Endothelial cell of umbilical vein (primary cell): ENCODE data around the gene SNED1. TPM values are rescaled to one million over a fixed set of nuclear protein-coding genes. Genes with fewer than 3 reads are reported as not detected.

Experiments
- BruUV-seq: library from RNA; stranded (reverse); fragments of 400-500 nt; replicated peaks from 2 replicates; lab custom pipeline; 2021; lab: Mats Ljungman, UMichigan
- CTCF ChIA-PET: fragments of 300-600, 350-600 bp; sonication (Branson Sonifier 250); formaldehyde crosslinking; loops from one replicate; lab custom pipeline; 2021; ENCODE audit warnings: antibody characterized with exemption, inconsistent platforms; lab: Charles Lee
- POLR2A ChIA-PET: fragments of 300-600, 350-600 bp; sonication (Branson Sonifier 250); formaldehyde crosslinking; loops from one replicate; lab custom pipeline; 2021; ENCODE audit warnings: antibody characterized with exemption, inconsistent platforms; lab: Charles Lee
- DNase-seq: peaks from one replicate; pipeline ENCODE4 v3.0.0-alpha.2; 2011; ENCODE audit warnings: low read depth, low spot score
- FAIRE-seq: peaks from 2 replicates; lab custom pipeline; 2011; peaks lifted over from hg19 to GRCh38; lab: Jason Lieb, UNC
- H2AFZ ChIP-seq: 2 replicates; pipeline ENCODE4 v1.6.0; 2012; ENCODE audit warnings: low read depth, low read length, control low read depth, inconsistent platforms
- H3K27ac ChIP-seq: 2 replicates; pipeline ENCODE4 v1.5.1; 2011; ENCODE audit warnings: low read depth, mild to moderate bottlenecking, control low read depth, low read length, moderate library complexity; ENCODE audit not compliant: insufficient read depth
- H3K27me3 ChIP-seq, 2 experiments: 2 replicates each; pipeline versions ENCODE4 v1.6.0 to v1.6.1; 2011; ENCODE audit warnings: low read length in 2 of 2, mixed read lengths in 1 of 2; ENCODE audit not compliant: control insufficient read depth in 2 of 2, insufficient read depth in 2 of 2
- H3K36me3 ChIP-seq, 2 experiments: 2 replicates in 1 of 2; 3 replicates in 1 of 2; pipeline ENCODE4 v1.5.1; 2011; ENCODE audit warnings: low read length in 2 of 2, mild to moderate bottlenecking in 1 of 2, moderate library complexity in 1 of 2; ENCODE audit not compliant: control insufficient read depth in 2 of 2, insufficient read depth in 2 of 2; ENCODE audit errors: extremely low read depth in 1 of 2
- H3K4me1 ChIP-seq: 3 replicates; pipeline ENCODE4 v1.5.1; 2011; ENCODE audit warnings: mild to moderate bottlenecking, low read length; ENCODE audit not compliant: control insufficient read depth, insufficient read depth; ENCODE audit errors: extremely low read depth
- H3K4me2 ChIP-seq: 2 replicates; pipeline ENCODE4 v1.6.1; 2011; ENCODE audit warnings: low read length, control low read depth, mixed read lengths; ENCODE audit not compliant: insufficient read depth
- H3K4me3 ChIP-seq, 3 experiments: fragments of 200-600 bp in 1 of 3; sonication (generic), shearing (Covaris generic) in 1 of 3; replicated peaks in 1 of 3; 2 replicates each; pipeline ENCODE4 v1.5.1; 2011 to 2016; ENCODE audit warnings: control low read depth in 3 of 3, low read length in 3 of 3, mild to moderate bottlenecking in 2 of 3, inconsistent platforms in 1 of 3, low read depth in 1 of 3, moderate library complexity in 1 of 3; ENCODE audit not compliant: insufficient read depth in 1 of 3
- H3K79me2 ChIP-seq: 2 replicates; pipeline ENCODE4 v1.6.0; 2012; ENCODE audit warnings: low read length, inconsistent platforms; ENCODE audit not compliant: control insufficient read depth, insufficient read depth
- H3K9ac ChIP-seq: replicated peaks from 2 replicates; pipeline ENCODE3; 2011; ENCODE audit warnings: low read length, control low read depth; ENCODE audit not compliant: insufficient read depth; ENCODE audit errors: extremely low read depth
- H3K9me1 ChIP-seq: replicated peaks from 3 replicates; pipeline ENCODE4 v1.6.0; 2011; ENCODE audit warnings: mild to moderate bottlenecking, low read length; ENCODE audit not compliant: control insufficient read depth, insufficient read depth; ENCODE audit errors: extremely low read depth
- H3K9me3 ChIP-seq: replicated peaks from 2 replicates; pipeline ENCODE4 v1.5.1; 2012; ENCODE audit warnings: low read length, inconsistent platforms; ENCODE audit not compliant: control insufficient read depth, insufficient read depth
- H4K20me1 ChIP-seq: replicated peaks from 2 replicates; pipeline ENCODE3; 2011; ENCODE audit warnings: mild to moderate bottlenecking, low read length; ENCODE audit not compliant: control insufficient read depth, insufficient read depth; ENCODE audit errors: extremely low read depth
- CTCF ChIP-seq, 2 donors: IDR thresholded peaks; 1 replicate in 1 of 2; 2 replicates in 1 of 2; pipeline ENCODE4 v1.5.1; 2011; ENCODE audit warnings: low read length in 2 of 2, mild to moderate bottlenecking in 2 of 2, moderate library complexity in 2 of 2, control low read depth in 1 of 2, inconsistent platforms in 1 of 2, low read depth in 1 of 2; ENCODE audit not compliant: insufficient read depth in 1 of 2; ENCODE audit errors: extremely low read depth in 1 of 2
- EZH2 ChIP-seq: IDR thresholded peaks from 2 replicates; pipeline ENCODE4 v1.6.1; 2012; ENCODE audit warnings: borderline replicate concordance, low read depth, mild to moderate bottlenecking, moderate library complexity, low read length, inconsistent platforms; ENCODE audit not compliant: severe bottlenecking
- FOS ChIP-seq: IDR thresholded peaks from 2 replicates; pipeline ENCODE4 v1.6.1; 2011; ENCODE audit warnings: mild to moderate bottlenecking, low read length, moderate library complexity, borderline replicate concordance; ENCODE audit not compliant: insufficient read depth
- GATA2 ChIP-seq: IDR thresholded peaks from 2 replicates; pipeline ENCODE4 v1.7.0; 2011; ENCODE audit warnings: low read depth, mild to moderate bottlenecking, moderate library complexity, mixed read lengths, low read length; ENCODE audit not compliant: insufficient read length, insufficient read depth
- JUN ChIP-seq: IDR thresholded peaks from 2 replicates; pipeline ENCODE4 v1.6.1; 2011; ENCODE audit warnings: borderline replicate concordance, low read depth; ENCODE audit not compliant: insufficient read length, insufficient read depth
- MAX ChIP-seq: IDR thresholded peaks from 2 replicates; pipeline ENCODE4 v1.6.1; 2011; ENCODE audit not compliant: insufficient read depth, insufficient read length
- MYC ChIP-seq: IDR thresholded peaks from one replicate; pipeline ENCODE4 v1.6.1; 2011; ENCODE audit warnings: mild to moderate bottlenecking, low read depth, low read length
- POLR2A ChIP-seq: IDR thresholded peaks from 2 replicates; pipeline ENCODE4 v1.6.1; 2012; ENCODE audit warnings: low read depth, mild to moderate bottlenecking, control low read depth, low read length
- POLR2AphosphoS5 ChIP-seq: IDR thresholded peaks from 2 replicates; pipeline ENCODE4 v1.6.1; 2012; ENCODE audit warnings: low read depth, mild to moderate bottlenecking, control low read depth, low read length, moderate library complexity; ENCODE audit not compliant: insufficient read depth
- dilution Hi-C: fragments of 300-500 bp; cut with MboI; formaldehyde crosslinking; loops from one replicate; pipeline ENCODE4 v1.15.0; 2019; ENCODE audit warnings: low sequenced_read_pairs; ENCODE audit not compliant: extremely low pct_ligation_motif_present
- intact Hi-C: fragments of 100-400 bp; cut with micrococcal nuclease; formaldehyde crosslinking; loops from one replicate; pipeline ENCODE4 v1.10.0; 2022
- polyA plus RNA-seq, 4 experiments: library from polyadenylated mRNA; depleted of rRNA in 3 of 4; stranded (reverse) in 3 of 4; unstranded in 1 of 4; fragments of >200 nt; gene quantifications; 2 replicates each; pipeline versions ENCODE4 v1.2.1 to v1.2.3, GENCODE V29; 2011 to 2012; ENCODE audit warnings: missing spikeins in 1 of 4
- total RNA-seq: library from RNA; stranded (reverse); gene quantifications from 2 replicates; pipeline ENCODE4 v1.2.3, GENCODE V29; 2021

SNED1 gene
- total and polyA plus RNA-seq, 2 donors (not counting 3 experiments of a cell fraction or from before 2014, with no cell fraction given) = 14.1 to 17.2 TPM

DNA sequence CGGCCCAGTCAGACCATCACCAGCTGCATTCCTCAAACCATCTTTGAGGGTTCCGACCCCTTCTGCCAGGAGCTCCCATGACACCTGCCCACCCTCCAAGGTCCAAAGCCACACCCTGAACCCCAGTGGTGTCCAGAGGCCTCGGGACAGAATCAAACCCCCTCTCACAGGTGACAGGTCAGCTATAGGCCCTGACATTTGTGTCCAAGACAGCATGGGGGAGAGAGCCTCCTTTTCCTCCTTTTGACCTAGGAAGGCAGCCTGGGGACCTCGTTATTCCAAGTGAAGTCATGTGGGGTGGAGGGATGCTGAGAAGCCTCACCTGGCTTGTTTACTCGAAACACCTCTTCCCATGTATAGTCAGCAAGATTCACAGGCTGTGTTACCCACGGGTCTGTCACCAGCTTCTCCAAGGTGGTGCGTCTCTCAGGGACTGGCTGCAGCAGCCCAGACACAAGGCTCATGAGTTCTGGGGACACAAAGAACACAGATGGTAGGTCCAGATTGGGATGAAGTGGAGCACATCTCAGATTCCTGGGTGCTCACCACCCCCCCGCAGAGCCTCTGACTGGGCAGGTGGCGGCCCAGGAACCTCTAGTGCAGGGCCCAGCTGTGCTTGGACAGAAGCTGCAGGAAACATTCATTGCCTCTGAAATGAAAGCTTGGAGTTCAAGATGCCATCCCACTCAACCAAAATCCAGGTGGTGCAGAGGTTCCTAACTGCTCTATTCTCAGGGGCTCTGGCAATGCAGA, 108.8 kb downstream of the SNED1 start:
- no peaks in the 10 kb centered on the region for H3K27me3 ChIP-seq
- DNase-seq (no peak), FAIRE-seq (no peak)
- H3K79me2 ChIP-seq = no peaks in the 10 kb centered on the region
- TF ChIP-seq MAX = no peak
- no peak for TF ChIP-seq POLR2AphosphoS5
- no peak for TF ChIP-seq POLR2A
- TF ChIP-seq MYC = no peak
- TF ChIP-seq CTCF (IDR thresholded peaks at IDR 0.05; ENCODE audit: extremely low read depth in 1 of 2, insufficient read depth in 1 of 2, low read depth in 1 of 2, low read length in 2 of 2) = no peak
- TF ChIP-seq EZH2 = no peak
- TF ChIP-seq FOS = no peak
- no peak for TF ChIP-seq GATA2
- no peak for TF ChIP-seq JUN
- intact Hi-C loops (no loop called here), dilution Hi-C loops (no loop called here)
- no peak overlapping the region for H3K4me2 ChIP-seq
- CTCF ChIA-PET = no interaction called here
- H3K9me3 ChIP-seq = no peaks in the 10 kb centered on the region
- H3K36me3 ChIP-seq = no peaks in the 10 kb centered on the region
- no TSS peak for BruUV-seq
- H3K4me1 ChIP-seq = peaks cover 5% of the 10 kb centered on the region
- no peak overlapping the region for H2AFZ ChIP-seq
- POLR2A ChIA-PET = no interaction called here
- no peak overlapping the region for H3K9ac ChIP-seq
- no peak overlapping the region for H3K27ac ChIP-seq
- no peaks in the 10 kb centered on the region for H3K9me1 ChIP-seq
- H3K4me3 ChIP-seq = no peak overlapping the region
- H4K20me1 ChIP-seq = no peaks in the 10 kb centered on the region
